B cell (primary cell): ENCODE data around the gene TCF12. TPM values are rescaled to one million over a fixed set of nuclear protein-coding genes. Genes with fewer than 3 reads are reported as not detected.

Experiments used
- ATAC-seq: fragments of 200-7000 bp; cut with Tn5 transposase; one replicate; pipeline ENCODE4 v1.10.0; 2021; ENCODE audit warnings: low read depth, mild to moderate bottlenecking, moderate number of reproducible peaks, moderate library complexity
- CTCF ChIA-PET: fragments of 350-600 bp; sonication (Branson Sonifier 250); formaldehyde crosslinking; loops from one replicate; lab custom pipeline; 2021; ENCODE audit warnings: antibody characterized with exemption, inconsistent platforms; lab: Charles Lee
- POLR2A ChIA-PET: fragments of 350-600 bp; sonication (Branson Sonifier 250); formaldehyde crosslinking; loops from one replicate; lab custom pipeline; 2021; ENCODE audit warnings: antibody characterized with exemption; lab: Charles Lee
- DNase-seq: peaks from one replicate; pipeline ENCODE4 v3.0.0; 2013
- H2AFZ ChIP-seq: 2 replicates; pipeline ENCODE4 v1.6.1; 2012; ENCODE audit warnings: mild to moderate bottlenecking, low read depth, low read length; ENCODE audit not compliant: insufficient read depth, poor library complexity, severe bottlenecking
- H3K27ac ChIP-seq, 2 donors: 1 replicate in 1 of 2; 2 replicates in 1 of 2; pipeline ENCODE4 v1.5.1; 2012 to 2013; ENCODE audit warnings: low read length in 2 of 2, mild to moderate bottlenecking in 2 of 2, moderate library complexity in 1 of 2
- H3K27me3 ChIP-seq, 4 experiments: fragments of 200-600 bp in 1 of 4; sonication (generic) in 1 of 4; replicated peaks in 1 of 4; 1 replicate in 2 of 4; 2 replicates in 2 of 4; pipeline versions ENCODE4 v1.6.1 to v1.7.0; 2013 to 2016; ENCODE audit warnings: low read length in 3 of 4, mild to moderate bottlenecking in 2 of 4, mixed read lengths in 1 of 4, moderate library complexity in 1 of 4; ENCODE audit not compliant: insufficient read depth in 4 of 4, control insufficient read depth in 3 of 4; ENCODE audit errors: control extremely low read depth in 1 of 4
- H3K36me3 ChIP-seq, 2 experiments: replicated peaks in 1 of 2; 1 replicate in 1 of 2; 2 replicates in 1 of 2; pipeline versions ENCODE4 v1.6.1 to v1.7.1; 2013; ENCODE audit warnings: low read length in 1 of 2; ENCODE audit not compliant: insufficient read depth in 2 of 2, control insufficient read depth in 1 of 2; ENCODE audit errors: control extremely low read depth in 1 of 2, extremely low read depth in 1 of 2
- H3K4me1 ChIP-seq, 2 donors: fragments of 200-600 bp in 1 of 2; sonication (generic) in 1 of 2; 1 replicate in 1 of 2; 2 replicates in 1 of 2; pipeline versions ENCODE4 v1.5.1 to v1.6.1; 2013 to 2017; ENCODE audit warnings: low read length in 2 of 2; ENCODE audit not compliant: control insufficient read depth in 2 of 2, insufficient read depth in 2 of 2
- H3K4me2 ChIP-seq: replicated peaks from 2 replicates; pipeline ENCODE3; 2012; ENCODE audit warnings: mild to moderate bottlenecking, low read depth, low read length; ENCODE audit not compliant: poor library complexity, severe bottlenecking
- H3K4me3 ChIP-seq, 5 experiments: fragments of 200-600 bp in 1 of 5; sonication (generic) in 1 of 5; 1 replicate in 3 of 5; 2 replicates in 2 of 5; pipeline versions ENCODE4 v1.5.1 to v1.7.0; 2011 to 2016; ENCODE audit warnings: low read length in 4 of 5, mild to moderate bottlenecking in 4 of 5, low read depth in 2 of 5, control low read depth in 1 of 5, moderate library complexity in 1 of 5; ENCODE audit not compliant: insufficient read depth in 1 of 5; ENCODE audit errors: control extremely low read depth in 1 of 5, extremely low read depth in 1 of 5
- H3K79me2 ChIP-seq: fragments of 200-600 bp; sonication (generic); one replicate; pipeline ENCODE4 v1.6.0; 2016; ENCODE audit warnings: low read length; ENCODE audit not compliant: control insufficient read depth, insufficient read depth
- H3K9ac ChIP-seq: fragments of 200-600 bp; sonication (generic); 2 replicates; pipeline ENCODE4 v1.6.1; 2017; ENCODE audit warnings: mild to moderate bottlenecking, low read length, moderate library complexity
- H3K9me3 ChIP-seq, 3 donors: one replicate each; pipeline versions ENCODE4 v1.6.1 to v1.7.1; 2013; ENCODE audit warnings: low read length in 2 of 3; ENCODE audit not compliant: control insufficient read depth in 2 of 3, insufficient read depth in 1 of 3; ENCODE audit errors: control extremely low read depth in 1 of 3
- H4K20me1 ChIP-seq: 2 replicates; pipeline ENCODE4 v1.6.0; 2012; ENCODE audit warnings: mild to moderate bottlenecking, low read length; ENCODE audit not compliant: insufficient read depth, control insufficient read depth, poor library complexity, severe bottlenecking
- H3K27ac Mint-ChIP-seq: one replicate; pipeline ENCODE4 v1.8.0; 2021; ENCODE audit warnings: mixed read lengths
- H3K27me3 Mint-ChIP-seq: one replicate; pipeline ENCODE4 v1.8.0; 2021; ENCODE audit warnings: mixed read lengths
- H3K4me1 Mint-ChIP-seq: one replicate; pipeline ENCODE4 v1.8.0; 2021; ENCODE audit warnings: mixed read lengths
- H3K4me3 Mint-ChIP-seq: one replicate; pipeline ENCODE4 v1.8.0; 2021; ENCODE audit warnings: mixed read lengths
- H3K9me3 Mint-ChIP-seq: one replicate; pipeline ENCODE4 v1.8.0; 2022; ENCODE audit warnings: mixed read lengths; ENCODE audit not compliant: insufficient read depth
- CTCF ChIP-seq: fragments of 200-600 bp; IDR thresholded peaks from one replicate; pipeline ENCODE4 v1.8.0; 2022; ENCODE audit warnings: antibody characterized with exemption, mild to moderate bottlenecking
- EZH2 ChIP-seq: IDR thresholded peaks from 2 replicates; pipeline ENCODE4 v1.6.1; 2012; ENCODE audit warnings: borderline replicate concordance, low read depth, mild to moderate bottlenecking, moderate library complexity, low read length; ENCODE audit not compliant: insufficient read depth, poor library complexity, severe bottlenecking
- WGBS: methylation state at CpG from one replicate; pipeline ENCODE4 v1.1.5; 2013; ENCODE audit warnings: missing lambda C conversion rate; ENCODE audit not compliant: insufficient coverage; 5-methylcytosine and 5-hydroxymethylcytosine counted together
- intact Hi-C: fragments of 100-400 bp; cut with micrococcal nuclease; formaldehyde crosslinking; loops from one replicate; pipeline ENCODE4 v1.10.0; 2022
- polyA plus RNA-seq: library from polyadenylated mRNA; depleted of rRNA; stranded (reverse); fragments of >200 nt; gene quantifications from 2 replicates; pipeline ENCODE4 v1.2.3, GENCODE V29; 2012
- total RNA-seq, 2 donors: library from RNA; stranded (reverse); fragments of 120-200 nt in 1 of 2; gene quantifications; 1 replicate in 1 of 2; 2 replicates in 1 of 2; pipeline versions ENCODE4 v1.2.3 to v1.2.4, GENCODE V29; 2013 to 2022

The TCF12 gene
- total and polyA plus RNA-seq, 2 donors (not counting 1 experiment from before 2014, with no cell fraction given): 27.1 to 131 TPM

- Histone ChIP-seq H3K27me3 (no peaks in the 10 kb centered on the region), H3K27ac (no peak overlapping the region), H3K9me3 (no peaks in the 10 kb centered on the region), H3K36me3 (no peaks in the 10 kb centered on the region), H3K4me1 (peaks cover 0 to 3% of the 10 kb centered on the region in 2 donors), H4K20me1 (no peaks in the 10 kb centered on the region), H3K9ac (no peak overlapping the region), H3K79me2 (no peaks in the 10 kb centered on the region), H3K4me3 (no peak overlapping the region), H2AFZ (no peak overlapping the region), H3K4me2 (no peak overlapping the region)
- TF ChIP-seq EZH2 (no peak), CTCF (no peak)
- CTCF ChIA-PET: interaction anchor here (0.5 to 1.2 kb wide), 3 partner anchors 103 to 711 kb away, joined by 3 to 5 read pairs (median 4); no protein-coding TSS in a partner anchor
- no peak overlapping the region for H3K4me3 Mint-ChIP-seq
- H3K4me1 Mint-ChIP-seq: peaks cover 9% of the 10 kb centered on the region
- DNase-seq (no peak), ATAC-seq (no peak)
- no peak overlapping the region for H3K27ac Mint-ChIP-seq
- no peaks in the 10 kb centered on the region for H3K9me3 Mint-ChIP-seq
- 83% methylated on average over 2 of the region's 2 CpGs for WGBS
- POLR2A ChIA-PET: no interaction called here
- intact Hi-C loops: no loop called here
- H3K27me3 Mint-ChIP-seq: no peaks in the 10 kb centered on the region
Measured at GRCh38 chr15:57203906-57204305, 285.5 kb downstream of the TCF12 start.

GRCh38 chr15:57205027-57205855, 286.8 kb downstream of the TCF12 start:
- Histone ChIP-seq H3K36me3 (no peaks in the 10 kb centered on the region), H2AFZ (no peak overlapping the region), H4K20me1 (no peaks in the 10 kb centered on the region), H3K4me2 (no peak overlapping the region), H3K27ac (peak overlapping the region in 1 of 2 donors; percentile 15), H3K27me3 (no peaks in the 10 kb centered on the region), H3K4me3 (no peak overlapping the region), H3K9me3 (no peaks in the 10 kb centered on the region), H3K79me2 (no peaks in the 10 kb centered on the region), H3K4me1 (peaks cover 0 to 7% of the 10 kb centered on the region in 2 donors), H3K9ac (no peak overlapping the region)
- no peaks in the 10 kb centered on the region for H3K27me3 Mint-ChIP-seq
- DNase-seq: no peak
- POLR2A ChIA-PET: no interaction called here
- TF ChIP-seq EZH2 (no peak), CTCF (no peak)
- peak overlapping the region; percentile 55 for H3K27ac Mint-ChIP-seq
- no peak for ATAC-seq
- no peak overlapping the region for H3K4me3 Mint-ChIP-seq
- CTCF ChIA-PET: interaction anchor here (1.0 to 1.6 kb wide), 2 partner anchors 100 to 101 kb away, joined by 3 to 5 read pairs; no protein-coding TSS in a partner anchor
- intact Hi-C loops: no loop called here
- H3K9me3 Mint-ChIP-seq: no peaks in the 10 kb centered on the region
- 95% methylated on average over 3 of the region's 11 CpGs for WGBS
- H3K4me1 Mint-ChIP-seq: peaks cover 18% of the 10 kb centered on the region
